ENCODE data around the gene RASSF5.

GRCh38 chr1:206578978-206579374, 71.6 kb downstream of the RASSF5 start:
- TF ChIP-seq ZNF274 (IDR thresholded peaks at IDR 0.05; ENCODE audit: low read depth, low read length) (no peak), YY1 (IDR thresholded peaks at IDR 0.05; ENCODE audit: insufficient read depth, insufficient read length) (no peak), SUZ12 (IDR thresholded peaks at IDR 0.05; ENCODE audit: extremely low read depth, insufficient read depth, insufficient read length) (no peak)
